Neural progenitor cell (in vitro differentiated cells): ENCODE results near the gene TNRC6C.

Experiments used
- CTCF ChIP-seq: fragments of 200-600 bp; sonication (generic); IDR thresholded peaks from 2 replicates; pipeline ENCODE4 v1.5.1; 2017; ENCODE audit warnings: antibody characterized with exemption, mild to moderate bottlenecking
- EZH2 ChIP-seq: fragments of 200-600 bp; sonication (generic); IDR thresholded peaks from 2 replicates; pipeline ENCODE4 v1.6.1; 2017; ENCODE audit warnings: antibody characterized with exemption, mild to moderate bottlenecking, moderate library complexity

- no peak for TF ChIP-seq CTCF
- no peak for TF ChIP-seq EZH2
These were observed 58.3 kb downstream of the TNRC6C start for GRCh38 chr17:78016852-78017251.
